AG09319 (cell line): ENCODE results near the gene CPNE8.

ENCODE experiments used
- DNase-seq: peaks from one replicate; pipeline ENCODE4 v3.0.0-alpha.2; 2010; ENCODE audit warnings: low read depth; ENCODE audit errors: extremely low read depth
- TF ChIP-seq, protein P1 (sequence below): IDR thresholded peaks from 2 replicates; pipeline ENCODE4 v1.5.1; 2011; ENCODE audit warnings: low read depth, mild to moderate bottlenecking, inconsistent platforms, low read length, moderate library complexity

Gene CPNE8

DNA sequence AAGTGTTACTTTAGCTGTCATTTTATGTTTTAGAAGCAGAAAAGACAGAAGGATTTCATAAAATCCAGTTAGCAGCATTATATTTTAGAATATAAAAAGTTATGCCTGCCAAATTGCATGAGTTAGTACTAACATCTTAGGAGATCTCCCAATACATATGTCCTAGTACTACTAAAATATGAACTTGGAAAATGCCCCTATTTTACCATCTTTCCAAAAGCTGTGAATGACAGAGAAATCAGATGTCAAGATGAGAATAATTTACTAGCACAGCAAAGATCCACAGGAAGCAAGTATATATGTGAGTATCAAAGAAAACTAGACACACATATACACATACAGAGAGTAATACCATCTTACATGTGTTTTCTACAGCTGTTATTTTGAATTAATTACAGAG lies 196.9 kb downstream of the CPNE8 start:
- TF ChIP-seq, protein P1, sequence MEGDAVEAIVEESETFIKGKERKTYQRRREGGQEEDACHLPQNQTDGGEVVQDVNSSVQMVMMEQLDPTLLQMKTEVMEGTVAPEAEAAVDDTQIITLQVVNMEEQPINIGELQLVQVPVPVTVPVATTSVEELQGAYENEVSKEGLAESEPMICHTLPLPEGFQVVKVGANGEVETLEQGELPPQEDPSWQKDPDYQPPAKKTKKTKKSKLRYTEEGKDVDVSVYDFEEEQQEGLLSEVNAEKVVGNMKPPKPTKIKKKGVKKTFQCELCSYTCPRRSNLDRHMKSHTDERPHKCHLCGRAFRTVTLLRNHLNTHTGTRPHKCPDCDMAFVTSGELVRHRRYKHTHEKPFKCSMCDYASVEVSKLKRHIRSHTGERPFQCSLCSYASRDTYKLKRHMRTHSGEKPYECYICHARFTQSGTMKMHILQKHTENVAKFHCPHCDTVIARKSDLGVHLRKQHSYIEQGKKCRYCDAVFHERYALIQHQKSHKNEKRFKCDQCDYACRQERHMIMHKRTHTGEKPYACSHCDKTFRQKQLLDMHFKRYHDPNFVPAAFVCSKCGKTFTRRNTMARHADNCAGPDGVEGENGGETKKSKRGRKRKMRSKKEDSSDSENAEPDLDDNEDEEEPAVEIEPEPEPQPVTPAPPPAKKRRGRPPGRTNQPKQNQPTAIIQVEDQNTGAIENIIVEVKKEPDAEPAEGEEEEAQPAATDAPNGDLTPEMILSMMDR = no peak
- DNase-seq = no peak

DNA sequence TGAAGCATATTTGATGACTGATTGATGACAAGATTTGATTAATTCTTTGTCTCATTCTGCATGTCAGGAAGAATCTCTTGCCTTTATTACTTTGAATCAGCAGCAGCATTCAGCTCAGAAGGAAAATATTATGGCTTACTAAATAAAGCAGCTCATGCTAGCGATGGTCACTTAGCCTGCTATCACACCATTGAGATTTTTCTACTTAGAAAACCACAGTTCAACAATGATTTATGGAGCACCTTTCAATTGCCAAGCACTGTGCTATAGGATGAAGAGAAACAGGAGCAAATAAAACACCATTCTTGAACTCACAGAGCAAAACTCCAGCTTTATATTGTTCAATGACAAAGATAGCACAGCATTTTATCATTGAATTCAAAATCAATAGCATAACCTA lies 197.7 kb downstream of the CPNE8 start:
- TF ChIP-seq, protein P1 = no peak

DNA sequence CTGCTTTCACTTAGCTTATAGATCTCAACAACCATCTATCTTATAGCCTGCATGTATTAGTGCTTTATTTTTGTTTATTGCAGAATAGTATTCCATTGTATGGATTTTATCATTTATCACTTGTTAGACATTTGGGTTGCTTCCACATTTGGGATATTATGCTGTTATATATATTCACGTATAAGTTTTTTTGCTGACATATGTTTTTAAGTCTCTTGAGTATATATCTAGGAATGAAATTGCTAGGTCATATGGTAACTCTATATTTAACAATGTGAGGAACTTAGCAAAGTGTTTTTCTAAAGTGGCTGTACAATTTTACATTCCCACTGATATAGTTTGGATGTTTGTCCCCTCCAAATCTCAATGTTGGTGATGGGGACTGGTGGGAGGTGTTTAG lies 208.1 kb downstream of the CPNE8 start:
- TF ChIP-seq, protein P1 = no peak
- no peak for DNase-seq

More for the DNA sequence above, 197.7 kb downstream of the CPNE8 start:
- no peak for DNase-seq

DNA sequence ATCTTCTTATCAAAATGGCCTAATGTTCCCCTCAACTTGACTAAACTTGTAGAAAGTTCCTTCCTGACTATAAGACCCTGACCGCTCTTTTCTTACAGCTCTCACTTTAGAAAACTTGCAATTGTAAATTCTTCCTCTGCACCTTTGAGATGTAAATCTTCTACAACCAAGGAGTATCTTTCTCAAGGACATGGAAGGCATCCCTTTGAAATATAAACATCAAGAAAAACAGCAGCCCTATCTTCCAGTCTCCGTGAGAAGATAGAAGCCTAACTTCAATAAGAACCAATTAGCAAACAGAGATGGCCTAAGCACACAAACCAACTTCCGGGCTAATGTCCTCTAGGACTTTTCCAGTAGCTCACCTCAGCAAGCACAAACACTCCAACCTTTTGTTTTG lies 210.3 kb downstream of the CPNE8 start:
- no peak for DNase-seq
- TF ChIP-seq, protein P1 = no peak

DNA sequence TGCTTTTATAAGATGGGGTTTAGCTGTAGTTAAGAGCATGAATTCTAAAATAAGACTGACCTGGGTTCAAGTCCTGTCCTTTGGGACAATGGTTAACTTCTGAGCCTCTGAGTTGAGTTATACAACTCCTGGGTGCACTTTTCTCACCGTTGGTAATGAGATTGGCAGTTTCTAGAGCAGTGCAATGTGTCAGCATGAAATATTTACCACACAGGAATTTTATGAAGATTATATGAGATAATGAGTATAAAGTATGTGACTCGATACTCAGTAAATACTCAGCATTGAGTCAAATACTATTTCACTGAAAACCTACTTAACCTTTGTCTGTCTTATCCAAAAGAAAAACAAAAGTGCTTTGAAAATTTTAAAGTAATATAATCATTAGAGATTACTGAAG lies 214.2 kb downstream of the CPNE8 start:
- DNase-seq = no peak
- TF ChIP-seq, protein P1 = no peak

DNA sequence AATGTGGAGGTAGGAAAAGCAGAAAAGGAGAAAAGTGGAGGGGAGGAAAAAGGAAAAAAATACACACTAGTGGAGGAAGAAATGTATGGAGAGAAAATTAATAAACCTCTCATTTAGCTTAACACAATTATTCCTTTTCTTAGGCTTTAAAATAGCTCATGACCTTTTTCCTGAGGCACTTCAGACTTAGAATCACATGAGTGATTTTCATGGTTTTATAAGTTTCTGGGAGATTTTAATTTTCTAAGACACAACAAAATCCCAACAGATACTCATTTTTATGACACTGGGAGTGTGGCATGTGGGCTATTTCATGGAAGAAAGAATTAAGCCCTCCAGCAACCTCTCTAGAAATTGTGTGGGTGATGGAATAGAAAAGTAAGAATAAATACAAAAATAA lies 214.7 kb downstream of the CPNE8 start:
- TF ChIP-seq, protein P1 = no peak
- DNase-seq = no peak

DNA sequence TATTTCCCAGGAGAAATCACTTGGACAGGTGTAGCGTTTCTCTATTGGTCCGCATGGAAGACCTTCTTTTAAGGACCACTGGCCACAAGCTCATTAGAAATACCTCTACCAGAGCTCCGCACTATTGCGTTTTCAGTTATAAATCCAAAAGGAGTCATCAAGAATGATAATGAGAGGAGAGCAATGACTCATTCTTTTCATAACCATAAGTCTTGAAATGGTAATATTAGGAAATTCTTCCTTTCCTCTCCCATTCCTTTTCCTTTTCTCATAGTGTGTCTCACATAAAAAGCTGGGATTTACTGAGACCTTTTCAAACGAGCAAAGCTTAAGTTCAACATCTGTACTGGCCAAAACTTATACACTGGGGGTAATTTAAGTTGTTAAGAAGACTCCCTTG lies 215.7 kb downstream of the CPNE8 start:
- TF ChIP-seq, protein P1 = no peak
- DNase-seq = no peak
